HCT116 (cell line): ENCODE results near the gene CDC42BPB. TPM values are rescaled to one million over a fixed set of nuclear protein-coding genes. Genes with fewer than 3 reads are reported as not detected.

Experiments
- ATAC-seq: fragments of 200-7000 bp; cut with Tn5 transposase; 2 replicates; pipeline ENCODE4 v1.9.1; 2020; ENCODE audit warnings: mild to moderate bottlenecking, moderate library complexity
- BruUV-seq: library from RNA; stranded (reverse); fragments of 400-500 nt; replicated peaks from 2 replicates; lab custom pipeline; 2021; lab: Mats Ljungman, UMichigan
- CTCF ChIA-PET: fragments of 300-600 bp; sonication (Branson Sonifier 250); formaldehyde crosslinking; loops from one replicate; lab custom pipeline; 2021; ENCODE audit warnings: antibody characterized with exemption; lab: Charles Lee
- POLR2A ChIA-PET: fragments of 300-600, 350-600 bp; sonication (Branson Sonifier 250); formaldehyde crosslinking; loops from one replicate; lab custom pipeline; 2021; ENCODE audit warnings: antibody characterized with exemption; lab: Charles Lee
- RAD21 ChIA-PET, 2 experiments: fragments of 300-600 bp; sonication (Branson Sonifier 250); formaldehyde crosslinking; loops; one replicate each; lab custom pipeline; 2023; ENCODE audit warnings: low total read pairs in 2 of 2; ENCODE audit not compliant: uncharacterized antibody in 2 of 2, unreplicated experiment in 2 of 2, low non-redundant PET in 1 of 2; lab: Charles Lee
- DNase-seq: peaks from one replicate; pipeline ENCODE4 v3.0.0-alpha.2; 2010; ENCODE audit warnings: low read depth, low spot score
- H2AFZ ChIP-seq: fragments of 200-600 bp; shearing (Covaris generic), sonication (generic); 2 replicates; pipeline ENCODE4 v1.6.1; 2017; ENCODE audit warnings: low read depth, mixed run types, mixed read lengths, antibody characterized with exemption, low read length; ENCODE audit not compliant: poor library complexity, severe bottlenecking
- H3K27ac ChIP-seq: 2 replicates; pipeline ENCODE4 v1.5.1; 2012; ENCODE audit warnings: low read depth, low read length
- H3K27me3 ChIP-seq: fragments of 200-600 bp; sonication (generic); 2 replicates; pipeline ENCODE4 v1.6.1; 2016; ENCODE audit warnings: mixed run types, low read length, mixed read lengths; ENCODE audit not compliant: insufficient read depth
- H3K36me3 ChIP-seq, 2 experiments: fragments of 200-500 bp in 1 of 2; fragments of 200-600 bp in 1 of 2; sonication (Bioruptor generic) in 1 of 2; sonication (generic) in 1 of 2; 2 replicates each; pipeline versions ENCODE4 v1.5.1 to v1.6.1; 2014 to 2016; ENCODE audit warnings: low read length in 2 of 2, inconsistent platforms in 1 of 2, mixed read lengths in 1 of 2, mixed run types in 1 of 2; ENCODE audit not compliant: insufficient read depth in 2 of 2, control insufficient read depth in 1 of 2
- H3K4me1 ChIP-seq, 2 experiments: fragments of 200-600 bp in 1 of 2; sonication (generic) in 1 of 2; 2 replicates each; pipeline versions ENCODE4 v1.5.1 to v1.6.1; 2012 to 2017; ENCODE audit warnings: low read length in 2 of 2, inconsistent platforms in 1 of 2, mild to moderate bottlenecking in 1 of 2, mixed read lengths in 1 of 2, mixed run types in 1 of 2, moderate library complexity in 1 of 2; ENCODE audit not compliant: insufficient read depth in 2 of 2, control insufficient read depth in 1 of 2
- H3K4me2 ChIP-seq: fragments of 200-600 bp; sonication (generic); 2 replicates; pipeline ENCODE4 v1.6.1; 2017; ENCODE audit warnings: mixed run types, low read length, mixed read lengths
- H3K4me3 ChIP-seq, 2 experiments: fragments of 200-600 bp in 1 of 2; sonication (generic) in 1 of 2; replicated peaks in 1 of 2; 2 replicates each; pipeline ENCODE4 v1.5.1; 2011 to 2016; ENCODE audit warnings: low read length in 2 of 2, control low read depth in 1 of 2, low read depth in 1 of 2, mild to moderate bottlenecking in 1 of 2, mixed read lengths in 1 of 2, mixed run types in 1 of 2
- H3K79me2 ChIP-seq: fragments of 200-600 bp; sonication (generic); 2 replicates; pipeline ENCODE4 v1.6.1; 2017; ENCODE audit warnings: mild to moderate bottlenecking, mixed run types, low read length, moderate library complexity, mixed read lengths; ENCODE audit not compliant: insufficient read depth
- H3K9ac ChIP-seq: fragments of 200-600 bp; sonication (generic); 2 replicates; pipeline ENCODE4 v1.6.1; 2016; ENCODE audit warnings: low read length, mixed read lengths
- H3K9me2 ChIP-seq: fragments of 200-600 bp; sonication (generic), shearing (Covaris generic); 2 replicates; pipeline ENCODE4 v1.6.1; 2017; ENCODE audit warnings: mixed run types, mild to moderate bottlenecking, moderate library complexity; ENCODE audit not compliant: insufficient read depth
- H3K9me3 ChIP-seq, 2 experiments: fragments of 200-500 bp in 1 of 2; fragments of 200-600 bp in 1 of 2; sonication (Bioruptor generic) in 1 of 2; sonication (generic) in 1 of 2; 2 replicates each; pipeline ENCODE4 v1.6.1; 2014 to 2017; ENCODE audit warnings: low read length in 2 of 2, mixed read lengths in 2 of 2, inconsistent platforms in 1 of 2, low read depth in 1 of 2, mild to moderate bottlenecking in 1 of 2, mixed run types in 1 of 2, moderate library complexity in 1 of 2; ENCODE audit not compliant: control insufficient read depth in 1 of 2, insufficient read depth in 1 of 2
- H4K20me1 ChIP-seq: fragments of 200-600 bp; sonication (generic), shearing (Covaris generic); 2 replicates; pipeline ENCODE4 v1.6.1; 2017; ENCODE audit warnings: mixed run types, mild to moderate bottlenecking, moderate library complexity; ENCODE audit not compliant: insufficient read depth
- CBX3 ChIP-seq: IDR thresholded peaks from 2 replicates; pipeline ENCODE4 v1.6.1; 2012; ENCODE audit warnings: low read depth
- CEBPB ChIP-seq: IDR thresholded peaks from 2 replicates; pipeline ENCODE4 v1.6.1; 2012; ENCODE audit warnings: low read depth
- EGR1 ChIP-seq: IDR thresholded peaks from 2 replicates; pipeline ENCODE4 v1.6.1; 2012; ENCODE audit warnings: low read depth
- EZH2 ChIP-seq: fragments of 200-600 bp; sonication (generic); IDR thresholded peaks from 2 replicates; pipeline ENCODE4 v1.6.1; 2017; ENCODE audit warnings: antibody characterized with exemption, mixed run types
- EZH2phosphoT487 ChIP-seq: fragments of 200-600 bp; IDR thresholded peaks from 2 replicates; pipeline ENCODE4 v1.6.1; 2018; ENCODE audit warnings: antibody characterized with exemption, borderline replicate concordance
- FOSL1 ChIP-seq: IDR thresholded peaks from 2 replicates; pipeline ENCODE4 v1.6.1; 2012; ENCODE audit warnings: low read depth
- JUND ChIP-seq: IDR thresholded peaks from 2 replicates; pipeline ENCODE4 v1.6.1; 2012
- MAX ChIP-seq: IDR thresholded peaks from 2 replicates; pipeline ENCODE4 v1.6.1; 2012
- POLR2A ChIP-seq: IDR thresholded peaks from 2 replicates; pipeline ENCODE4 v1.7.0; 2011; ENCODE audit warnings: borderline replicate concordance; ENCODE audit not compliant: insufficient read depth, insufficient read length; ENCODE audit errors: extremely low read depth
- SIN3A ChIP-seq: IDR thresholded peaks from 2 replicates; pipeline ENCODE4 v1.6.1; 2012; ENCODE audit warnings: low read depth
- SRF ChIP-seq: IDR thresholded peaks from 2 replicates; pipeline ENCODE4 v1.6.1; 2012; ENCODE audit warnings: low read depth
- TCF7L2 ChIP-seq: IDR thresholded peaks from 2 replicates; pipeline ENCODE4 v1.7.0; 2011; ENCODE audit warnings: borderline replicate concordance, inconsistent platforms; ENCODE audit not compliant: insufficient read depth, insufficient read length; ENCODE audit errors: extremely low read depth
- YY1 ChIP-seq: IDR thresholded peaks from 2 replicates; pipeline ENCODE4 v1.6.1; 2011; ENCODE audit warnings: low read length, low read depth, moderate library complexity, mild to moderate bottlenecking; ENCODE audit not compliant: insufficient replicate concordance; ENCODE audit errors: extremely low read depth
- ZFX ChIP-seq: fragments of 450-650 bp; IDR thresholded peaks from 2 replicates; pipeline ENCODE4 v1.6.1; 2017
- ZNF274 ChIP-seq: fragments of 200-500 bp; sonication (Bioruptor generic); IDR thresholded peaks from 2 replicates; pipeline ENCODE4 v1.6.1; 2014; ENCODE audit warnings: mild to moderate bottlenecking, low read depth, low read length, inconsistent platforms
- intact Hi-C: fragments of 100-400 bp; cut with micrococcal nuclease; formaldehyde crosslinking; loops from 2 replicates; pipeline ENCODE4 v1.10.0; 2022
- total RNA-seq: library from RNA; stranded (reverse); gene quantifications from one replicate; pipeline ENCODE4 v1.2.1, GENCODE V29; 2021; ENCODE audit not compliant: unreplicated experiment
- TF ChIP-seq, protein P1 (sequence below): IDR thresholded peaks from 2 replicates; pipeline ENCODE4 v1.6.1; 2012; ENCODE audit warnings: low read depth

CDC42BPB gene
- total RNA-seq, 1 experiment from 2014 or later, result 85.6 TPM

- TF ChIP-seq, protein P1, sequence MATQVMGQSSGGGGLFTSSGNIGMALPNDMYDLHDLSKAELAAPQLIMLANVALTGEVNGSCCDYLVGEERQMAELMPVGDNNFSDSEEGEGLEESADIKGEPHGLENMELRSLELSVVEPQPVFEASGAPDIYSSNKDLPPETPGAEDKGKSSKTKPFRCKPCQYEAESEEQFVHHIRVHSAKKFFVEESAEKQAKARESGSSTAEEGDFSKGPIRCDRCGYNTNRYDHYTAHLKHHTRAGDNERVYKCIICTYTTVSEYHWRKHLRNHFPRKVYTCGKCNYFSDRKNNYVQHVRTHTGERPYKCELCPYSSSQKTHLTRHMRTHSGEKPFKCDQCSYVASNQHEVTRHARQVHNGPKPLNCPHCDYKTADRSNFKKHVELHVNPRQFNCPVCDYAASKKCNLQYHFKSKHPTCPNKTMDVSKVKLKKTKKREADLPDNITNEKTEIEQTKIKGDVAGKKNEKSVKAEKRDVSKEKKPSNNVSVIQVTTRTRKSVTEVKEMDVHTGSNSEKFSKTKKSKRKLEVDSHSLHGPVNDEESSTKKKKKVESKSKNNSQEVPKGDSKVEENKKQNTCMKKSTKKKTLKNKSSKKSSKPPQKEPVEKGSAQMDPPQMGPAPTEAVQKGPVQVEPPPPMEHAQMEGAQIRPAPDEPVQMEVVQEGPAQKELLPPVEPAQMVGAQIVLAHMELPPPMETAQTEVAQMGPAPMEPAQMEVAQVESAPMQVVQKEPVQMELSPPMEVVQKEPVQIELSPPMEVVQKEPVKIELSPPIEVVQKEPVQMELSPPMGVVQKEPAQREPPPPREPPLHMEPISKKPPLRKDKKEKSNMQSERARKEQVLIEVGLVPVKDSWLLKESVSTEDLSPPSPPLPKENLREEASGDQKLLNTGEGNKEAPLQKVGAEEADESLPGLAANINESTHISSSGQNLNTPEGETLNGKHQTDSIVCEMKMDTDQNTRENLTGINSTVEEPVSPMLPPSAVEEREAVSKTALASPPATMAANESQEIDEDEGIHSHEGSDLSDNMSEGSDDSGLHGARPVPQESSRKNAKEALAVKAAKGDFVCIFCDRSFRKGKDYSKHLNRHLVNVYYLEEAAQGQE, result no peak
- TF ChIP-seq ZNF274 (no peak), CEBPB (no peak), YY1 (no peak), FOSL1 (no peak), MAX (no peak)
- TF ChIP-seq, all 23 proteins: peak for 0
Observed at GRCh38 chr14:102898776-102899515, 158.4 kb downstream of the CDC42BPB start (continued).

DNA sequence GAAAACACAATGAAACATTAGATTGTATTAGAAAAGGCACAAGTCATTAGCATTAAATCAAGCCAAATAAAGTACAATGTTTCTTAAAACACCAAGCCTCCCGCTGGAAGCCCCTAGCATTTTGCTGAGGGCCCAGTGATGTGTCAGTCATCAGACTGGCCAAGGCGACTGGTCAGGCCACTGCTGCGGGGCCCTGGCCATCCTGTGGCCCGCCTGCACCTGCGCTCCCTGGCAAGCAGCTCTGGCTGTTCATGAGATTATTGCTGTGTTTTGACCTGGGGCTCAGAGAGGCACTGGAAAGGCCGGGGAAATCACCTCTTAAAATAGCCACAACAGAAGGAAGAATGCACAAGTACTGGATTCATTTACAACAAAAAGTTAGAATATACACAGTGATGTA, 159.1 kb downstream of the CDC42BPB start:
- CTCF ChIA-PET, result no interaction called here
- H3K4me1 ChIP-seq, result no peaks in the 10 kb centered on the region
- no peak for TF ChIP-seq POLR2A
- TF ChIP-seq EGR1, result no peak
- no peak for TF ChIP-seq JUND
- no peak for TF ChIP-seq SRF
- no peak for TF ChIP-seq CEBPB
- TF ChIP-seq SIN3A, result no peak
- no peak for TF ChIP-seq EZH2phosphoT487
- no peak for TF ChIP-seq TCF7L2
- no peak for TF ChIP-seq ZFX
- no peak for TF ChIP-seq EZH2
- TF ChIP-seq ZNF274, result no peak
- TF ChIP-seq, protein P1, result no peak
- TF ChIP-seq FOSL1, result no peak
- no peak for TF ChIP-seq CBX3

More for the DNA sequence above, 159.1 kb downstream of the CDC42BPB start:
- Histone ChIP-seq H3K27me3 (no peaks in the 10 kb centered on the region), H3K9me3 (no peaks in the 10 kb centered on the region), H4K20me1 (no peaks in the 10 kb centered on the region), H3K9ac (no peak overlapping the region), H2AFZ (no peak overlapping the region), H3K79me2 (no peaks in the 10 kb centered on the region), H3K36me3 (peaks cover 0 to 17% of the 10 kb centered on the region in 2 experiments; a peak in 1 of 4 replicates), H3K27ac (no peak overlapping the region), H3K4me3 (no peak overlapping the region), H3K9me2 (no peaks in the 10 kb centered on the region), H3K4me2 (no peak overlapping the region)
- ATAC-seq, result no peak
- ChIA-PET RAD21 (no interaction called here), POLR2A (no interaction called here)
- intact Hi-C loops, result no loop called here
- DNase-seq, result no peak
- no TSS peak for BruUV-seq
